Amniotic stem cell (primary cell): Measurements from ENCODE around the gene ENTPD6.
"Not testable (repeated sequence)": the region's sequence is repeated elsewhere in the genome, so short reads cannot be mapped to it uniquely, and the experiment has no call there.

Experiments
- DNase-seq: peaks from one replicate; lab custom pipeline; 2025; lab: John Stamatoyannopoulos, UW

Gene ENTPD6

GRCh38 chr20:25257130-25257529, 61.6 kb downstream of the ENTPD6 start:
- no peak for DNase-seq

GRCh38 chr20:25257756-25258475, 62.4 kb downstream of the ENTPD6 start:
- DNase-seq: no peak

- no peak for DNase-seq
These were observed 62.9 kb downstream of the ENTPD6 start for GRCh38 chr20:25258476-25258805.

- no peak for DNase-seq
These were observed 63.3 kb downstream of the ENTPD6 start for GRCh38 chr20:25258828-25259227.

- no peak for DNase-seq
These were observed 63.8 kb downstream of the ENTPD6 start for GRCh38 chr20:25259358-25259757.

GRCh38 chr20:25259788-25260254, 64.3 kb downstream of the ENTPD6 start:
- no peak for DNase-seq

- not testable (repeated sequence) for DNase-seq
These were observed 65.4 kb downstream of the ENTPD6 start for GRCh38 chr20:25260770-25261437.

GRCh38 chr20:25269057-25269832, 73.7 kb downstream of the ENTPD6 start:
- no peak for DNase-seq

- DNase-seq: no peak
These were observed 74.3 kb downstream of the ENTPD6 start for GRCh38 chr20:25269833-25270170.

- DNase-seq: no peak
These were observed 75.3 kb downstream of the ENTPD6 start for GRCh38 chr20:25270829-25271251.

GRCh38 chr20:25271486-25272222, 76.1 kb downstream of the ENTPD6 start:
- DNase-seq: no peak

- no peak for DNase-seq
These were observed 76.9 kb downstream of the ENTPD6 start for GRCh38 chr20:25272223-25273000.

- no peak for DNase-seq
These were observed 77.5 kb downstream of the ENTPD6 start for GRCh38 chr20:25273046-25273445.

- DNase-seq: no peak
These were observed 78.2 kb downstream of the ENTPD6 start for GRCh38 chr20:25273541-25274358.

GRCh38 chr20:25274481-25274880, 79.0 kb downstream of the ENTPD6 start:
- no peak for DNase-seq

- DNase-seq: no peak
These were observed 79.6 kb downstream of the ENTPD6 start for GRCh38 chr20:25274891-25275812.

- no peak for DNase-seq
These were observed 80.5 kb downstream of the ENTPD6 start for GRCh38 chr20:25275813-25276532.
